Sigmoid colon (tissue), 7 donors: Measurements from ENCODE around the gene SDCBP2. TPM values are rescaled to one million over a fixed set of nuclear protein-coding genes. Genes with fewer than 3 reads are reported as not detected.

Experiments
- DNase-seq: peaks from one replicate; pipeline ENCODE4 v3.0.0-alpha.2; 2019
- H3K27ac ChIP-seq, 4 donors: fragments of 200-600 bp; sonication (generic); one replicate each; pipeline ENCODE4 v1.5.1; 2016 to 2019; ENCODE audit warnings: mild to moderate bottlenecking in 1 of 4
- H3K27me3 ChIP-seq, 3 donors: fragments of 200-600 bp; sonication (generic); one replicate each; pipeline ENCODE4 v1.5.1; 2019; ENCODE audit warnings: mild to moderate bottlenecking in 1 of 3
- H3K36me3 ChIP-seq, 4 donors: fragments of 200-600 bp; sonication (generic); one replicate each; pipeline ENCODE4 v1.5.1; 2016 to 2019
- H3K4me1 ChIP-seq, 4 donors: fragments of 200-600 bp; sonication (generic); one replicate each; pipeline ENCODE4 v1.5.1; 2017 to 2019
- H3K4me3 ChIP-seq, 4 donors: fragments of 200-600 bp; sonication (generic); one replicate each; pipeline ENCODE4 v1.5.1; 2017 to 2019; ENCODE audit warnings: mild to moderate bottlenecking in 2 of 4, moderate library complexity in 1 of 4
- H3K9me3 ChIP-seq, 4 donors: fragments of 200-600 bp in 3 of 4; sonication (generic) in 3 of 4; one replicate each; pipeline versions ENCODE4 v1.5.1 to v1.6.1; 2013 to 2019
- CTCF ChIP-seq, 4 experiments: fragments of 450-650 bp in 3 of 4; fragments of 200-600 bp in 1 of 4; IDR thresholded peaks; one replicate each; pipeline ENCODE4 v1.5.1; 2016 to 2019; ENCODE audit warnings: antibody characterized with exemption in 4 of 4, mild to moderate bottlenecking in 3 of 4, moderate library complexity in 2 of 4
- EP300 ChIP-seq, 4 donors: sonication (generic); formaldehyde crosslinking; IDR thresholded peaks; one replicate each; pipeline ENCODE4 v1.6.1; 2017; ENCODE audit warnings: antibody characterized with exemption in 4 of 4
- POLR2A ChIP-seq, 2 donors: fragments of 450-650 bp; IDR thresholded peaks; one replicate each; pipeline ENCODE4 v1.6.1; 2016; ENCODE audit warnings: antibody characterized with exemption in 2 of 2, mild to moderate bottlenecking in 2 of 2, moderate library complexity in 2 of 2
- POLR2AphosphoS5 ChIP-seq, 4 donors: sonication (generic); formaldehyde crosslinking; IDR thresholded peaks; one replicate each; pipeline ENCODE4 v1.6.1; 2017; ENCODE audit warnings: antibody characterized with exemption in 4 of 4
- WGBS, 2 donors: extraction: QIAGEN DNeasy Blood & Tissue Kit; methylation state at CpG; one replicate each; pipeline ENCODE4 v1.1.7; 2013; 5-methylcytosine and 5-hydroxymethylcytosine counted together
- intact Hi-C: fragments of 100-400 bp; cut with DNase I; formaldehyde crosslinking; loops from one replicate; pipeline ENCODE4 v1.15.1; 2023
- polyA plus RNA-seq, 3 donors: library from polyadenylated mRNA; stranded (reverse); fragments of 200-250 nt; gene quantifications; one replicate each; pipeline ENCODE4 v1.2.3, GENCODE V29; 2013
- total RNA-seq, 4 donors: library from RNA; depleted of rRNA; stranded (reverse); fragments of >200 nt; gene quantifications; one replicate each; pipeline ENCODE4 v1.1.0, GENCODE V29; 2016
- donor health status: healthy with polysubstance abuse.
- donor health status: Bipolar disorder and iron deficiency.
- donor health status: healthy.

Gene SDCBP2
- total and polyA plus RNA-seq, 7 donors = 1.1 to 724 (median 3.6) TPM

- Histone ChIP-seq H3K4me3 (no peak overlapping the region), H3K27ac (no peak overlapping the region), H3K4me1 (no peaks in the 10 kb centered on the region), H3K36me3 (no peaks in the 10 kb centered on the region), H3K27me3 (no peaks in the 10 kb centered on the region), H3K9me3 (no peaks in the 10 kb centered on the region)
- WGBS, 2 donors = 67 to 79% methylated on average over 9 of the region's 9 CpGs
- peak; percentile 34 for DNase-seq
- no peak for TF ChIP-seq EP300 (IDR thresholded peaks at IDR 0.05)
- TF ChIP-seq POLR2AphosphoS5 (IDR thresholded peaks at IDR 0.05) = no peak
- no peak for TF ChIP-seq CTCF (IDR thresholded peaks at IDR 0.05)
- TF ChIP-seq POLR2A (IDR thresholded peaks at IDR 0.05) = no peak
- intact Hi-C loops = no loop called here
Measured at GRCh38 chr20:1286267-1287024, 42.5 kb downstream of the SDCBP2 start.

- intact Hi-C loops = no loop called here
- 73 to 83% methylated on average over 9 of the region's 9 CpGs for WGBS, 2 donors
- peak; percentile 14 for DNase-seq
Measured at GRCh38 chr20:1283522-1284510, 45.1 kb downstream of the SDCBP2 start.

GRCh38 chr20:1282966-1283365, 46.0 kb downstream of the SDCBP2 start:
- WGBS, 2 donors = 68 to 73% methylated on average over 3 of the region's 3 CpGs
- intact Hi-C loops = no loop called here
- no peaks in the 10 kb centered on the region for H3K27me3 ChIP-seq
- TF ChIP-seq EP300 (IDR thresholded peaks at IDR 0.05) = no peak
- TF ChIP-seq CTCF (IDR thresholded peaks at IDR 0.05) = no peak
- no peak for TF ChIP-seq POLR2A (IDR thresholded peaks at IDR 0.05)
- TF ChIP-seq POLR2AphosphoS5 (IDR thresholded peaks at IDR 0.05) = no peak
- no peak overlapping the region for H3K4me3 ChIP-seq
- no peak overlapping the region for H3K27ac ChIP-seq
- DNase-seq = no peak
- H3K9me3 ChIP-seq = no peaks in the 10 kb centered on the region
- H3K36me3 ChIP-seq = no peaks in the 10 kb centered on the region
- H3K4me1 ChIP-seq = no peaks in the 10 kb centered on the region

More at GRCh38 chr20:1283522-1284510, 45.1 kb downstream of the SDCBP2 start:
- no peaks in the 10 kb centered on the region for H3K9me3 ChIP-seq
- H3K36me3 ChIP-seq = no peaks in the 10 kb centered on the region
- TF ChIP-seq EP300 (IDR thresholded peaks at IDR 0.05) (no peak), POLR2AphosphoS5 (IDR thresholded peaks at IDR 0.05) (no peak), POLR2A (IDR thresholded peaks at IDR 0.05) (no peak)
- no peaks in the 10 kb centered on the region for H3K27me3 ChIP-seq
- no peak overlapping the region for H3K4me3 ChIP-seq
- no peak overlapping the region for H3K27ac ChIP-seq
- no peaks in the 10 kb centered on the region for H3K4me1 ChIP-seq

- TF ChIP-seq POLR2AphosphoS5 (IDR thresholded peaks at IDR 0.05) (no peak), POLR2A (IDR thresholded peaks at IDR 0.05) (no peak), EP300 (IDR thresholded peaks at IDR 0.05) (no peak), CTCF (IDR thresholded peaks at IDR 0.05) (no peak)
- peak; percentile 40 for DNase-seq
- intact Hi-C loops = no loop called here
- 38 to 63% methylated on average over 7 of the region's 7 CpGs for WGBS, 2 donors
- H3K36me3 ChIP-seq = no peaks in the 10 kb centered on the region
- no peak overlapping the region for H3K27ac ChIP-seq
- no peaks in the 10 kb centered on the region for H3K27me3 ChIP-seq
- H3K4me1 ChIP-seq = no peaks in the 10 kb centered on the region
- no peaks in the 10 kb centered on the region for H3K9me3 ChIP-seq
- no peak overlapping the region for H3K4me3 ChIP-seq
Measured at GRCh38 chr20:1281279-1282057, 47.5 kb downstream of the SDCBP2 start.
